Measurements from ENCODE around the gene LRRC18.

Gene LRRC18

DNA sequence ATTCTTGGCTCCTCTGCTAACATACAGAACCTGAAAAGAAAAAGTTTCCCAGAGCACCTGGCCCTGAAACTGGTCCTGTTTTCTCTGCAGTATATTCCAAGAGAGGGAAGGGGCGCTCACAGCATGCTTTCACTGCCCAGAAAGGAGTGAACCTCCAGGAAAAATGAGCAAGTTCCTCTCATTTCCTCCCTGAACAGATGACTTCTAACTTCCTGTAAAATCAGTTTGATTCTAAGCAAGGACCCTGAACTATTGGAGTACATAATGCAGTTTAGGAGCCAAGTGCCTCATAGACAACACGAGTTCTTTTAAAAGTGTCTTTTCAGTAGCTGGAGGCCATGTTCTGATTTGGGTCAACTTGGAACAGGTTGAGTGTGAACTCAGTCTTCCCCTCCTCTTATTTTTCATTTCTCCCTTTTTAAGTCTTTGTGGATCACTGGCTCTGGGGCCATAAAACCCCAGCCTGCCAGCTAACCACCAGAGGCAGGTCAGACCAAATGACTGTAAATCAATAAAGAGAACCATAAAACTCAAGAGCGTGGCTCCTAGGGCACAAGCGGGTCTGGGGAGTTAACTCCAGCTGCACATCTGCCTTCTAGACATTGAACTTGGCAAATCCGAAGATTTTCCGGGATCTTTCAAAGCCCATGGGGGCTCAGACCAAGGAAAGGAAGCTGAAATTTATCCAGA, 5.9 kb upstream of the LRRC18 start:
- no peak for DNase-seq

DNA sequence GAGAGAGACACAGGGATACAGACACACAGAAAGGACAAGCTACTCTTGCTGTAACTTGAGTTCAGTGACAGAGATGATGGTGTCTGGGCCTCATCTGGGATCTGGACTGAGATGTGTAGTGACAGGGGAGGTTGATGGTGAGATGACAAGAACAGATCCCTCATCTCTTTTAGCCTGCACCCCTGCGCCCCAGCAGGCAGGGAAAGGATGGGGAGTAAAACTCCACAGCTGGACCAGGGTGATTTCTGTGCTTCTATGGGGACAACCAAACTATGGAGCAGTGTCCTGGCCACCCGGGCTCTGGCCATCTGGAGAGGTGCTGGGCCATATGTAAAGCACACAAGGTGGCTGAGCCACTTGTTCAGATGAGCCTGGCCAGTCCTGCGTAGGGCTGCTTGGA, 4.5 kb upstream of the LRRC18 start:
- DNase-seq: no peak

DNA sequence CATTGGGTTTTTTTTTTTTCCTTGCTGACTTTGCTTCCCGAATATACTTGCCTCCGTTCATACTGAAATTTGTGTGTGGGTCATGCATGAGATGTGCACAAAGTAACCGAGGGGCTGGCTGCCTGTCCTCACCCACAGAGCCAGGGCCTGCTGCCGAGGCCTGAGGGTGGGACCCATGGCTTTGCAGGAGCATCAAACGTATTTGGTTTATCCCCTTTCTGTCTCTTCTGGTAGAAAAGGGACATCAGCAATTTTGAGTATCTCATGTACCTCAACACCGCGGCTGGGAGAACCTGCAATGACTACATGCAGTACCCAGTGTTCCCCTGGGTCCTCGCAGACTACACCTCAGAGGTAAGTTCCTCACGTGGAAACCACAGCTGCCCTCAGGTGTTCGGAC, 3.5 kb upstream of the LRRC18 start:
- no peak for DNase-seq

DNA sequence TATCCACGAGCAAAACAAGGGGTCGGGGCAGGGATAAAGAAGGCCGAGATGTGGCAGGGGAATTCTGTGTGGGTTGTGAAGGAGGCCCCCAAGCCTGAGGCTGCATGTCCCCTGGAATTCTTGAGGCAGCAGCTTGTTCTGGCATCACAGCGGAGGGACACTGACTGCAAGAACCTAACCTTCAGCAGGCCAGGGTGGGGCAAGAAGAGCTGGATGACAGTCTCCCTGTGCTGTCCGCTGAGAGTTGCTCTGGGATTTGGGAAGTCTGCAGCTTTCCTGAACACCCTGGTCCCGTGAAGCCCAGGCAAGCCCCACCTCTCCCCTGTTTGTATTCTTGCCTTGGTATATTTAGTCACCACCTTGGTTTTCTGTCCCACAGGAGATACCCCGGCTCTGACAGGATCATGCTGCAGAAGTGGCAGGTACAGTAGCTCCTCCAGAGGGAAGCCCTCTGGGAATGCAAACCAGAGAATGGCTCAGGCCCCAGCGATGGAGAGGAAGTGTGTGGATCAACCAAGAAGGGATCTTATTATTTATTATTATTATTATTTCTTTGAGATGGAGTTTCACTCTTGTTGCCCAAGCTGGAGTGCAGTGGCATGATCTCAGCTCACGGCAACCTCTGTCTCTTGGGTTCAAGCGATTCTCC, 1.9 kb upstream of the LRRC18 start:
- no peak for DNase-seq

DNA sequence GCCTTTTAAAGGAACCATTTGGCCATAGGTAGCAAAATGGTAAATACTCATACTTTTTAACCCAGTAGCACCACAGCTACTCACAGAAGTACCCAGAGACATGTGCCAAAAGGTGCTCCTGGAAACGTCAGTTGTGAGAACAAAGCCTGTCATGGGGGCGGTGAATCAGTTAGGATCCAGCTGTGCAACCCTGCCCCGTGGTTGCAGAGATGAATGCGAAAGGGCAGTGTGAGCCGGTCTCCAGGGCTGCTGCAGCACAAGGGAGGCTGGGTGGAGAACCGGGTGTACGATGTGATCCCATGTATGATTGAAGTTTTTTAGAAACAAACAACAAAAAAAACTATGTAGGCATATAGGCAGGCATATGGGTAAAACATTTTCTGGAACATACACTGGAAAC, 1.3 kb upstream of the LRRC18 start:
- DNase-seq: no peak

DNA sequence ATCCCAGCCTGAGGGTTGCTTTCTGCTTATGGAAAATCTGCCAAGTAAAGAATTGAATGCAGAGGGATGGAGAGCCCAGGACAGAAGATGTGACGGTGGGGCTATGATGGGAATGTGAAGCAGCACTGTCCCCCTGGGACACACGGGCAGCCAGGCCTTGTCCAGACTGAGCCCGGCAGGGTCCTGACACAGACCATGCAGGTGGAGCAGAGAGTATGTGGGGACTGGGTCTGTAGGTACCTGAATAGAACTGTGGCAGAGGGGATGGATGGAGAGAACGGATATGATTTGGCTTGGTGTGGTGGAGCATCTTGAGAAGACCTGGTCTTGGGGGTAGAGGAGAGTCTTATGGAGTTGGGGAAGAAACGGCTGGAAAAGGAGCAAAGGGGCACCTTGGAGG, 732 bp upstream of the LRRC18 start:
- DNase-seq: no peak

DNA sequence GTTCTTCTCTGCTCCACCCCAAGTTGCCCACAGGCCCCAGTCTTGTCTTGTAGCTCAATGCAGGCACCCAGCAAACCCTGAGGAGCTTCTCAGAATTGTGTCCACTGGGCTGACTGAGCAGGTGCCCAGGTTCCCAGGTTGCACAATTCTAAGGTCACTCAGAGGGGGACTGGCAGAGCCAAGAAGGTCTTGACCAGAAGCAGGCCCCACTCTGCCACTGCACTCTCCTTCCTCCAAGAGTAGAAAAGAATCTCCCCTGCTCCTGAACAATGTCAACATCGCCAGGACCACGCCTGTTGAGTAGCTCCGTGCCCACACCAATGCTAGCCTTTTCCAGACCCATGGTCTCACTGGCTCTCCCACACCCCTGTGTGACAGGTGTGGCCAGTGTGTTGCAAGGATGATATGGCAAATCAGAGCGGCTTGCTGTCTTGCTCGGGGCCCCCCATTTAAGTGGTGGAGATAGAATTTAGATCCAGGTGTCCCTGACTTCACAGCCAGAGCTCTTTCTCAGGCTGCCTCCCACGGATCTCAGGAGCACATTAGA, 577 bp downstream of the LRRC18 start:
- no peak for DNase-seq

DNA sequence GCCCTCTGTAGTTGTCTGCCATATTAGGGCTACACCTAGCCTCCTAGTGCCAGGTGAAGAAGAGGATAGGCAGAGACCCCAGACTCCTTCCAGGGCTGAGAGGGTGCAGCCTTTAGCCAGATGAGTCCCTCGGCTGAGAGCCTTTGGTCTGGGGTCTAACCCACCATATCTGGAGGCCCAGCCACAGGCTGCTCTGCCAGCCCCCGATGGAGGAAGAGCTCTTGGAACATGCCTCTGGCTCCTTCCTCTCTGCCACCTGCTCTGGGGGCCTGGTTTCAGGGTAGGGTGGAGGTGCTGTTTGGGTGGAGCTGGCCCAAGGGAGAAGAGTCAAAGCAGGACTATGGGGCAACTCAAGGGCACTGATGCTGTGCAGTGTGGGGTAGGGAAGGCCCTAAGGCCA, 1.4 kb downstream of the LRRC18 start:
- no peak for DNase-seq

DNA sequence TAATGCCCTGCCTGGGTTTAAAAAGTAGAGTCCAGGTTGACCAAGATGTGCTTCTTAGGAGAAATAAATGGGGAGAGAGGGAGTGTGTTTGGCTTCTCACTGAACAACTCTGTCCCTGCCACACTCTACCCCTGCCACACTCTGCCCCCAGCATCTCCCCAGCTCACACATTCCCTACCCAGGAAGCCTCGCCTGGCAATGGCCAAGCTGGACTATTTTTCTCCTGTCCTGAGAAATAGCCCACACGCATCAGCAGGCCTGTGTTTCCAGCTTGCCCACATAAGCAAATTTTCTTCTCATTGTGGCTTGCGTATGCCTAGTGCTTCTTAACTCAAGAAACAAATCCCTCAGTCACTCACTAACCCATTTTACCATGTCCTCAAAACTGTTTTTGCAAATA, 1.8 kb downstream of the LRRC18 start:
- DNase-seq: no peak

DNA sequence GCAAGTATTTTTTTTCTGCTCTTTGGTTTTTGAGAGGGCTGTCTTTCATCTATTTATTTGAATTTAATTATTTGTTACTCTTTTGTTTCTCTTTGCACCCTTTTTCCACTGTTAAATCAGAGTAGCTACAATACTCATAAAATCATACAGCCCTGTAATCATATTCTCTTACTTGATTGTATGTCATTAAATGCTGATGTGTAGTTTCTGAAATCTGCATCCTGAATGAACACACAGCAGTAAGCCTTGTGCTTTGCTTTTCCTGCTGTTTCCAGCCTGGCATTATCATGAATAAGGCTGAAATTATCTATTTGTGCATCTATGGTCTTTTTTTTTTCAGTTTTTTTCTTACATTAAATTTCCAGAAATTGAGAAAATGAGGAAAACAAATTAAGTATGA, 4.1 kb downstream of the LRRC18 start:
- no peak for DNase-seq

DNA sequence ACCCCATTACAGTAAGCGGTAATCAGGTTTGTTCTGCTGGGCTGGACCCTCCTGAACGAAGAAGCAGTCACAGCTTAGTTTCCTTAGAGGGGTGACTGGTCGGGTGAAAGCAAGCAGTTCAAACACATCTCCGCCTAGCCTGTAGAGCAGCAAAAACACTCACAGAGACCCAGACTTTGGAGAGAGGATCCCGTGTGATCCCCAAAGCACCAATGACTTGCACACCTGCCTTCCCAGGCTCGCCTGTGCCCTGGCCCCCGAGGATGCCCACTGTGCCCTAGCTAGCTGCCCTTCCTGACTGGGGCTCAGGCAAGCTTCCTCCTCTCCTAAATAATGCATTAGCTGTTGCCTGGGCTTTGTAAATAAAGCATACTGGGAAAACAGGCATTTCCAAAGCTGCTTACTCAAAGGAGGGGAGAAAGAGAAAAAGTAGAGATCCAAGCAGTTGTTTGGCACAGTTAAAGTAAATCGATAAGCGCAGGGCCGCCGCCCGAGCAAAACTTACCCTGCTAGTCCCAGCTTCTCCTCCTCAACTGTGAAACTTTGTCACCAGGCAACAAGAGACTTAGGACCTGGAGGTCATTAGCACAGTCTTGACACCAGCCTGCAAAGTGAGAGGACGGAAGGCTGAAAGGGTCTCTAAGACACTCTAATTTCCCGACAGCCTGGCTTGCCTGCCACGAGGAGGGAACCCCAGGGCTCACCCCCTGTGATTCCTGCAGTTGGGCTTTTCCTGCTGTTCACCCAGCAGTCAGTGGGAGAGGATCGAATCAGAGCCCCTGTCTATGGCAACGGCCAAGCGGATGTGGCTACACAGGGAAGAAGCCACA, 4.8 kb downstream of the LRRC18 start:
- DNase-seq: no peak

DNA sequence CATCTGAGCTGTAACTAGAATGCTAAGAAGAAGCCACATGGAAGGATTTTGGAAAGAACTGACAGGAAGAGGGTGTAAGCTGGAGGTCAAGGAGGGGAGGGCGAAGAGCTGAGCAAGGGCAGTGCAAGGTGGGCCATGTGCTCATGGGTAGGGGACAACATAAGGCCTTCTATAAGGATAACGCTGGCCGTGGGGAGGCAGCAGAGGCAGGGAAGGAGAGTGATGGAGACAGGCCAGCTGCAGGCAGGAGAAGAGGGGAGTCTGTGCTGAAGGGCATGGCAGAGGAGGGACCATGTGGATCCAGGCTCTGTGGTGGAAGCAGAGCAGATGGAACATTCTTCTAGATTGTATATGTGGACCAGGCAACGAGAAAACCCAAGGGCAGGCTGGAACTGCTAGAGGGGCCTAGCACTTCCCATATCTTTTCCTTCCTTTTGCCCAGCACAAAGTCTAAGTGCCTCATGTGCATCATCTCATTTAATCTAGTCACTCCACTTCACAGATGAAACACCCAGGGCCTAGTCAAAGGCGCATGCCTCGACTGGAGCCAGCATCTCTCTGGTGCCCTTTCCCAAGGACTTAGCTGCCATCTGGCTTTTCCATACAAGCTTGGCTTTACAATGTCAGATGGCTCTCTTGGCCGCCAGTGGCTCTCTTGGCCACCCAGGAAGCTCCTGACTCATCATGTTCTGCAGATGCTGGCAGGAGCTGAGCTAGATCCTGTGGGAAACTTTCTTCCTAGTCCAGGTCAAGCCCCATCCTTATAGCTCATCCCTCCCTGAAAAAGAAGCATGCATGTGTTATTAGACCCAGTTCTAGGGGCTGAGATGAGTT, 6.6 kb downstream of the LRRC18 start:
- no peak for DNase-seq

DNA sequence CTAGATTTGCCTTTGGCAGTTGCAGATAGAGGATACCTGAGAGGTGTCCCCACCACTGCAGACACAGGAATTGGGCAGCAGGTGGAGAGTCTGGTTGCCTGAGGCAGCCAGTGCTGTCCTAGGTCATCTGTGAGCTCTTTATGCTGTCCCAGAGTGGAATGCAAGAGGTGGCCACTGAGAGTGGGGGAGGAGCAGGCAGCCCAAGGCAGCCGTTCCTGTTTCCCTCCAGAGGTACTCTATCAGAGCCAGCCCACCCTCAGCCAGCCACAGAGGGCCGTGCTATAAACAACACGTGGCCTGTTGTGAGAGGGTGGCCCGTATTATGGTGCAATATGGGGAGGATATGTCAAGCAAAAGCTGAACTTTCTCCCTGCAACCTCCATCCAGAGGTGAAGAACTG, 8.5 kb downstream of the LRRC18 start:
- no peak for DNase-seq

DNA sequence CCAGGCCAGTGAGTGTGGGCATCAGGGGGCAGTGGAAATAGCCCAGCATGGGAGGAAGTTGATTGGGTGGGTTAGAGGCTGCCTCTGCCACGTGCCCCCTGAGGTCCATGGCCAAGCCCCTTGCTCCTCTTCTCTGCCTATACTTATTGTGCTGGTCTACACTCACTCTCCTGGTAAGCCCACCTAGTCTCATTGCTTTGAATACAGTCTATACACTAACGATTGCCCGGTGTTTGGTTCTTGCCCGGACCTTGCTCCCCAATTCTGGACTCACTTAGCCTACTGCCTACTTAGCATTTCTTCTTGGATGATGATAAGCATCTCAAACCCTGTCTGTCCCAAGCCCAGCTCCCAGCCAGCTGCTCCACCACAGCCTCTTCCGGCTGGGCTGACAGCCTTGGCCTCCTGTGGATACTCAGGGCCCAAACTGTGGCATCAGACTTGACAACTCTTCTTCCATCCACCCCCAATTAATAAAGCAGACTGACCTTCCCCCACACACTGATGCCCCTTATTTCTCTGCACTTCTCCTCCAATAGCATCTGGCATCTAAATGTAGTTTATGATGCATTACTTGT, 10.1 kb downstream of the LRRC18 start:
- no peak for DNase-seq

DNA sequence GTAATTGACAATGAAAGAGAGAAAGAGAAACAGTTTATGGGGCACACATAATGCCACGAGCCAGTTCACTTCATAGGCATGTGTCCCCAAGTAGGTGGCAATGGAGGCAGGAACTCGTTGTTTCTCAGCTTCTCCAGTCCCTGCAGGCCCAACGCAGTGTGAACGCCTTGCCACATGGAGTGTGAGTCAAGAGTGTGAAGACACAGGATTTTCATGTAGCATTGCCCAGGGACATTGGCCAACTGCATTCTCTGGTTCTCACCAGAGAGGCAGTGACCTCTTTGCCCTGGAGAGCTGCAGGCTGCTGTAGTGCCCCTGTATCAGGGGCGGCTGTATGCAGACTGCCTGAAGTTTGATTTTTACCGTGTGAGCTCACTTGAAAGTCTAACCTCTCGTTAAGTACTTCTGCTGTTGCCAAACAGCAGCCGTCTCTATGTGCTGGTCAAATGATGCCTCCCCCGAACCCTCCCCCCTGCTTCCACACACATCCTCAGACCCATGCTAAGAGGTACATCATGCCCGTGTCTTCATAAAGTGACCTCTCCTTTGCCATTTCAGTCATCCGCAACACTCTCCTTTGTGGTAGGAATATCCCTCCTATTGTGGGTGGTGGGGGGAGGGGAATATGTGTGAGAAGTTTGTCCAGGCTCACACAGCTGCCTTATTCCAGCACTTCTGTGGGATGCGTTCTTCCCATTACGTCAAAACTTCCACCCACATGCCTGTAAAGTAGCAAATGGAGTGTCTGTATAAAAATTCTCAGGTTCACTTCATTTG, 12.7 kb downstream of the LRRC18 start:
- DNase-seq: no peak

DNA sequence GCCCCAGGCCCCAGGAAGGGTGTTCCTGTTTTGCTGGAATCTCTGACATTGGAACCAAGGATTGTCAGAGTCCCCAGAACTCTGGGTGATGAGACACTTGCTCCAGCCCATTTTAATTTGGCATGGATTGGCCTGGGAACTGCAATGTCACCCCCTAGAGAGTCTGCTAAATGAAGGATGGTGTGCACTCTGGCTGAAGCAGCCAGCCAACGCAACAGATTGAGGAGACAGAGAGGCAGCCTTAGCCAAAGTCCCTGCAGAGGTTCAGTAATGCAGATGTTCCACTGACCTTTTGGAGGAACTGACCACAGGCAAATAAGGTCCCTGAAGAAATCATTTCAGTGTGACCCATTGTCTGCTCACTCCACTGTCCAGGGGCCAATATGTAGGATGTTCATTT, 13.4 kb downstream of the LRRC18 start:
- DNase-seq: no peak

DNA sequence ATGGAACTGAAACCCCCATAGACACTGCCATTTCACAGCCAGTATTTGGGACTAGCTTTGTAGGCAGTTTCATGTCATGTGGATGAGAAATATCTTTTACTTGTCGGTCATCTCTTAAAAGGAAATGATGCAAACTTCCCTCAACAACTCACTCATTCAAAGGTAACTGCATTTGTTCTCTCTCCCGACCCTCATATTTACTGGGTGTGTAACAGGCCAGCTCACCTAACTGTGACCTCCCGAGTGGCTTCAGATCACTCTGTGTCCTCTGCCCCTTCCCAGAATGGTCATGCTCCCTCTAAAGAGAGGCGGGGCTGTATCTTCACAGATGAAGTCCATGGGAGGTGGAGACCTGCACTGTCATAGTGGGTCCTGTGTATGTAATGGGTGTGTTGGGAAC, 14.7 kb downstream of the LRRC18 start:
- DNase-seq: no peak

DNA sequence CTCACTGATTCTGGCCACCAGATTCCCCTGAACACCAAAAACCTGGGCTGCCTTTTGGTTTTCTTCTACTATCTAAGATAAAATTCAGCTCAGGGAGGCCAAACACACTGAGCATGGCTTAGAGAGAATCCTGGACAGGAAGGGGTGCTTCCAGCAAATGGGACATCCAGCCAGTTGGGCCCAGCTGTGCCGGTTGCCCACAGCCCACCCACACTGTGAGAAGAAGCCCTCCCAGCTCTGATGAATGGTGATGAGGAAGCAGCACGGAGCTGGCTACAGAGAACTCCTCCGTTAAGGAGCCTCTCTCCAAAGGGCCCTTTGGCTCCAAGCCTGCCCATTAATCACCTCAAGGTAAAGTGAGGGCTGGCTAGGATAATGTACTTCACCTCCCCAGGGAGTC, 15.9 kb downstream of the LRRC18 start:
- DNase-seq: no peak

DNA sequence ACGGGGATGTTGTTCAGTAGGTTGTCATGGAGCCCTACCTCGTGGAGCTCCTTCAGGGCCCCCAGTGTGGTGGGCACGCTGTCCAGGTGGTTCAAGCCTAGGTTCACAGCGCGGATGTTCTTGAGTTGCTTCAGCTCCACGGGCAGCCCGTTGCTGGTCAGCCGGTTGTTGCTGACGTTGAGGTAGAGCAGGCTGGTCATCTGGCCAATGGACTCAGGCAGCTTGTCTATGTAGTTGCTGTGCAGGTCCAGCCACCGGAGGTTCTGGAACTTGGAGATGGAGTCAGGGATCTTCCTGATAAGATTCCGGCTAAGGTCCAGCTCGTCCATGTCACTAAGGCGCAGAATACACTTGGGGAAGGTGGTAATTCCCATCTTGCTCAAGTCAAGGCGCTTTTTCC, 26.0 kb downstream of the LRRC18 start:
- DNase-seq: no peak

DNA sequence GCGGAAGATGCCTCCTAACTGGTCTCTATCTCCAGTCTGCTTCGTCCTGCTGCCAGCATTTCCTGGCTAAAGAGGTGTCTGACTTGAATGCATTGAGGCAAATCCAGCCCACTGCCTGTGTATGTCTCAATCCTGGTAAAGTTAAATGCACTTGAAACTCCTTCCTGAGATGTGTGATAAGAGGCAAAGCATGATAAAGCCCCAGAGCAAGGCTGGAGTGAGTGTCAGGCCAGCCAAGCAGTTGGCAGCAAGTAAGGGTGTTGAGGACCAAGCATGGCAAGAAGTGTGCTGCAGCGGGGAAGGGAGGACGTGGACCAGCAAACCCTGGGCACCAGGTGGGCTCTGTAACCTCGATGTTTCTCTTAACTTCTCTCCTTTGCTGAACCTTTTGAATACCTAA, 29.1 kb downstream of the LRRC18 start:
- DNase-seq: no peak

DNA sequence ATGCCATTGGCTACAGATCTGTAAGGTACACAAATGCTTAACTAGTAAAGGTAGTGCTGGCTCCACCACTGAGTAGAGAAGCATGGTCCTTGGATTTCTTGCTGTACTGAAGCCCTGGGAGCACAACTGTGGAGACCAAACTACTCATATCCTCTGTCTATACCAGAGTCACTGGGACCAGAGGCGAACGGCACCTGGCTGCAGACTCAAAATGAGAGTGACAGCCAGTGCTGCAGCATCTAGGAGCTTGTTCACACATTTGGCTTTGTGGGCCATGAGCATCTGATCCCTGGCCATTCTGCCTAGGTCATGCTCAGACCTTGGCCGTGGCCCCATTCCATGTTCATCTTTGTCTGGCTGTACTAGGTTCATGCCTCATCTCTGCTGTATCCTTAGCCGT, 31.9 kb downstream of the LRRC18 start:
- no peak for DNase-seq

DNA sequence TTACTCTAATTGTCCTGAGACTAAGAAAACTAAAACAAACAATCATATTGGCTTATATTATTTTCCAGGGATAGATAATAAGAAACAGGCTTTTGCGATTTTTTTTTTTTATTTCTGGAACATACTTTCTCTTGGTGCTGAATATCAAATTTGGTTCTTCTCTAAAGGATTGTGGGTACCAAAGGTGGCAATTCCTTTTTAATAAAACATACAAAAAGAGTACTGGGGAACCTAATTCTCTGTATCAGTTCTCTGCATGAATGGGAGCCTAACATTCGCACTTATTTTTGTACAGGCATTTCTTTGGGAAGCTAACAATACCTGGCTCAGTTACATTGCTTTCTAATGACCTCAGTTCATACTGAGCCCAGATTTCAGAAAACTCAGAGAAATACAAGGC, 32.8 kb downstream of the LRRC18 start:
- DNase-seq: no peak
